ENCODE data around the gene TMA7. TPM values are rescaled to one million over a fixed set of nuclear protein-coding genes. Genes with fewer than 3 reads are reported as not detected.

TMA7 gene
- total and polyA plus RNA-seq, 10 of the 15 experiments (the other 5 are each of a cell fraction or from before 2014, with no cell fraction given) = 319 to 1,760 (median 752) TPM

- ChIA-PET POLR2A (interaction anchor here (1.3 to 10.0 kb wide), 3 partner anchors 9 to 94 kb away, joined by 3 to 91 read pairs (median 9); partner anchors contain the start of gene PFKFB4), SMC1A (ENCODE audit: uncharacterized antibody, unreplicated experiment) (interaction anchor here (0.9 to 4.2 kb wide), 5 partner anchors 29 to 92 kb away, joined by 3 to 22 read pairs (median 3); partner anchors contain the start of gene PFKFB4), RAD21 (ENCODE audit: unreplicated experiment) (interaction anchor here (1.3 to 2.5 kb wide), 2 partner anchors 43 to 95 kb away, joined by 3 to 17 read pairs; no protein-coding TSS in a partner anchor), CTCF (interaction anchor here (0.6 to 6.1 kb wide), 7 partner anchors 18 to 171 kb away, joined by 3 to 58 read pairs (median 9); partner anchors contain the start of genes ATRIP and SLC26A6)
- Histone ChIP-seq H3K36me3 (ENCODE audit: control insufficient read depth in 2 of 2, insufficient read depth in 2 of 2, low read length in 1 of 2) (peaks cover 10 to 20% of the 10 kb centered on the region in 2 experiments), H3K9ac (ENCODE audit: control insufficient read depth, insufficient read depth, low read length) (no peak overlapping the region), H4K20me1 (ENCODE audit: control insufficient read depth, insufficient read depth) (no peaks in the 10 kb centered on the region), H3K4me2 (ENCODE audit: control insufficient read depth, insufficient read depth) (no peak overlapping the region), H2AFZ (ENCODE audit: control insufficient read depth, low read depth, low read length) (no peak overlapping the region), H3K27me3 (replicated peaks in 1 of 2; ENCODE audit: control insufficient read depth in 2 of 2, insufficient read depth in 2 of 2, low read length in 1 of 2) (no peaks in the 10 kb centered on the region), H3K4me1 (ENCODE audit: control insufficient read depth, insufficient read depth, low read length) (peaks cover 34% of the 10 kb centered on the region), H3K9me3 (replicated peaks; ENCODE audit: control insufficient read depth, insufficient read depth, low read length) (no peaks in the 10 kb centered on the region), H3K4me3 (no peak overlapping the region), H3K79me2 (ENCODE audit: control insufficient read depth, insufficient read depth, low read length) (peaks cover 43% of the 10 kb centered on the region), H3K27ac (ENCODE audit: control insufficient read depth, insufficient read depth) (no peak overlapping the region)
- no peak for ATAC-seq
- in situ Hi-C loops (cut with MboI) (no loop called here), intact Hi-C loops (cut with micrococcal nuclease; ENCODE audit: unreplicated experiment) (loop anchor here (1.0 kb wide), 2 partner anchors 43 to 84 kb away; no protein-coding TSS in a partner anchor)
- BruUV-seq (replicated peaks) = no TSS peak
- WGBS (ENCODE audit: insufficient coverage, insufficient replicate concordance, low lambda C conversion rate, missing lambda C conversion rate) = 95% methylated on average over 17 of the region's 17 CpGs
- FAIRE-seq = no peak
- TF ChIP-seq ZNF207 (IDR thresholded peaks at IDR 0.05; ENCODE audit: borderline replicate concordance) = no peak
- no peak for TF ChIP-seq ZBTB33 (IDR thresholded peaks at IDR 0.05)
- no peak for TF ChIP-seq NBN (IDR thresholded peaks at IDR 0.05)
- no peak for DNase-seq (ENCODE audit: low read depth, low spot score)
Measured at GRCh38 chr3:48464713-48465221, 24.7 kb downstream of the TMA7 start.

GRCh38 chr3:48465237-48465530 lies 25.1 kb downstream of the TMA7 start:
- Histone ChIP-seq H3K79me2 (ENCODE audit: control insufficient read depth, insufficient read depth, low read length) (peaks cover 47% of the 10 kb centered on the region), H3K27ac (ENCODE audit: control insufficient read depth, insufficient read depth) (peak overlapping the region; percentile 96), H3K9me3 (replicated peaks; ENCODE audit: control insufficient read depth, insufficient read depth, low read length) (no peaks in the 10 kb centered on the region), H3K9ac (ENCODE audit: control insufficient read depth, insufficient read depth, low read length) (peak overlapping the region; percentile 97), H4K20me1 (ENCODE audit: control insufficient read depth, insufficient read depth) (no peaks in the 10 kb centered on the region), H2AFZ (ENCODE audit: control insufficient read depth, low read depth, low read length) (no peak overlapping the region), H3K36me3 (ENCODE audit: control insufficient read depth in 2 of 2, insufficient read depth in 2 of 2, low read length in 1 of 2) (peaks cover 9 to 19% of the 10 kb centered on the region in 2 experiments; a peak in 3 of 4 replicates), H3K27me3 (replicated peaks in 1 of 2; ENCODE audit: control insufficient read depth in 2 of 2, insufficient read depth in 2 of 2, low read length in 1 of 2) (no peaks in the 10 kb centered on the region), H3K4me2 (ENCODE audit: control insufficient read depth, insufficient read depth) (no peak overlapping the region; the same call in 1 of the 2 replicates), H3K4me3 (no peak overlapping the region), H3K4me1 (ENCODE audit: control insufficient read depth, insufficient read depth, low read length) (peaks cover 37% of the 10 kb centered on the region)
- intact Hi-C loops (cut with micrococcal nuclease; ENCODE audit: unreplicated experiment) (loop anchor here (1.0 kb wide), 2 partner anchors 42 to 83 kb away; no protein-coding TSS in a partner anchor), in situ Hi-C loops (cut with MboI) (no loop called here)
- FAIRE-seq (no peak), ATAC-seq (no peak), DNase-seq (ENCODE audit: low read depth, low spot score) (no peak)
- CTCF ChIA-PET = interaction anchor here (0.6 to 6.1 kb wide), 6 partner anchors 42 to 171 kb away, joined by 3 to 58 read pairs (median 10); partner anchors contain the start of genes PFKFB4 and SLC26A6
- POLR2A ChIA-PET = interaction anchor here (1.3 to 10.0 kb wide), 2 partner anchors 17 to 93 kb away, joined by 3 to 91 read pairs; partner anchors contain the start of gene PFKFB4
- RAD21 ChIA-PET (ENCODE audit: unreplicated experiment) = interaction anchor here (0.5 to 2.5 kb wide), 7 partner anchors 25 to 555 kb away, joined by 3 to 20 read pairs (median 6); partner anchors contain the start of genes CCDC51, SLC26A6 and TMA7
- SMC1A ChIA-PET (ENCODE audit: uncharacterized antibody, unreplicated experiment) = interaction anchor here (0.9 to 4.2 kb wide), 4 partner anchors 44 to 92 kb away, joined by 3 to 22 read pairs (median 3); partner anchors contain the start of gene PFKFB4
- no TSS peak for BruUV-seq (replicated peaks)
- WGBS (ENCODE audit: insufficient coverage, insufficient replicate concordance, low lambda C conversion rate, missing lambda C conversion rate) = 92% methylated on average over 7 of the region's 7 CpGs
- no peak for TF ChIP-seq USF2 (IDR thresholded peaks at IDR 0.05; ENCODE audit: borderline replicate concordance, low read depth, low read length)
- TF ChIP-seq GATAD2B (conservative IDR thresholded peaks at IDR 0.05; ENCODE audit: low read depth) = no peak
- TF ChIP-seq RUNX3 (IDR thresholded peaks at IDR 0.05; ENCODE audit: low read length) = no peak
- no peak for TF ChIP-seq MLLT1 (IDR thresholded peaks at IDR 0.05)
- no peak for TF ChIP-seq SUPT20H (IDR thresholded peaks at IDR 0.05; ENCODE audit: borderline replicate concordance, control insufficient read depth, low read depth, low read length)
- no peak for TF ChIP-seq YY1 (IDR thresholded peaks at IDR 0.05; ENCODE audit: low read depth, low read length)
- TF ChIP-seq RELA (IDR thresholded peaks at IDR 0.05; ENCODE audit: borderline replicate concordance, partially characterized antibody) = no peak
- TF ChIP-seq SRF (IDR thresholded peaks at IDR 0.05; ENCODE audit: low read depth in 2 of 2, low read length in 2 of 2) = no peak

All from GM12878 (cell line).